Measurements from ENCODE around the gene CIBAR2. TPM values are rescaled to one million over a fixed set of nuclear protein-coding genes. Genes with fewer than 3 reads are reported as not detected.

The CIBAR2 gene
- total and polyA plus RNA-seq, 2 experiments from 2014 or later, result 0.13 TPM; not detected in 1

GRCh38 chr16:85093705-85094104 is 18.6 kb downstream of the CIBAR2 start:
- TF ChIP-seq EZH2 (IDR thresholded peaks at IDR 0.05; ENCODE audit: borderline replicate concordance), result no peak
- TF ChIP-seq EZH2phosphoT487 (IDR thresholded peaks at IDR 0.05; ENCODE audit: low read depth, severe bottlenecking, unreplicated experiment), result no peak
- TF ChIP-seq, protein P1, sequence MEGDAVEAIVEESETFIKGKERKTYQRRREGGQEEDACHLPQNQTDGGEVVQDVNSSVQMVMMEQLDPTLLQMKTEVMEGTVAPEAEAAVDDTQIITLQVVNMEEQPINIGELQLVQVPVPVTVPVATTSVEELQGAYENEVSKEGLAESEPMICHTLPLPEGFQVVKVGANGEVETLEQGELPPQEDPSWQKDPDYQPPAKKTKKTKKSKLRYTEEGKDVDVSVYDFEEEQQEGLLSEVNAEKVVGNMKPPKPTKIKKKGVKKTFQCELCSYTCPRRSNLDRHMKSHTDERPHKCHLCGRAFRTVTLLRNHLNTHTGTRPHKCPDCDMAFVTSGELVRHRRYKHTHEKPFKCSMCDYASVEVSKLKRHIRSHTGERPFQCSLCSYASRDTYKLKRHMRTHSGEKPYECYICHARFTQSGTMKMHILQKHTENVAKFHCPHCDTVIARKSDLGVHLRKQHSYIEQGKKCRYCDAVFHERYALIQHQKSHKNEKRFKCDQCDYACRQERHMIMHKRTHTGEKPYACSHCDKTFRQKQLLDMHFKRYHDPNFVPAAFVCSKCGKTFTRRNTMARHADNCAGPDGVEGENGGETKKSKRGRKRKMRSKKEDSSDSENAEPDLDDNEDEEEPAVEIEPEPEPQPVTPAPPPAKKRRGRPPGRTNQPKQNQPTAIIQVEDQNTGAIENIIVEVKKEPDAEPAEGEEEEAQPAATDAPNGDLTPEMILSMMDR (IDR thresholded peaks at IDR 0.05; ENCODE audit: poor library complexity), result no peak
- peaks cover 16% of the 10 kb centered on the region for H3K4me1 ChIP-seq (ENCODE audit: insufficient read depth)
- no peak overlapping the region for H3K4me3 ChIP-seq
- no peaks in the 10 kb centered on the region for H4K20me1 ChIP-seq (ENCODE audit: insufficient read depth, poor library complexity, severe bottlenecking)
- no peak overlapping the region for H3K4me2 ChIP-seq
- no peaks in the 10 kb centered on the region for H3K9me3 ChIP-seq (ENCODE audit: low read depth)
- H3K27me3 ChIP-seq, result no peaks in the 10 kb centered on the region
- DNase-seq (ENCODE audit: low spot score), result no peak
- H3K27ac ChIP-seq, result no peak overlapping the region
- no peaks in the 10 kb centered on the region for H3K36me3 ChIP-seq (replicated peaks; ENCODE audit: insufficient read depth, low read depth)
- WGBS (ENCODE audit: low lambda C conversion rate, missing lambda C conversion rate), result 87% methylated on average over 13 of the region's 13 CpGs
- H2AFZ ChIP-seq, result no peak overlapping the region
- H3K9me2 ChIP-seq (replicated peaks; ENCODE audit: insufficient read depth), result no peaks in the 10 kb centered on the region
- H3K79me2 ChIP-seq, result no peaks in the 10 kb centered on the region

- H3K9me2 ChIP-seq (replicated peaks; ENCODE audit: insufficient read depth), result no peaks in the 10 kb centered on the region
- DNase-seq (ENCODE audit: low spot score), result no peak
- peaks cover 16% of the 10 kb centered on the region for H3K4me1 ChIP-seq (ENCODE audit: insufficient read depth)
- no peaks in the 10 kb centered on the region for H3K27me3 ChIP-seq
- no peaks in the 10 kb centered on the region for H3K79me2 ChIP-seq
- no peaks in the 10 kb centered on the region for H3K9me3 ChIP-seq (ENCODE audit: low read depth)
- TF ChIP-seq, protein P1 (IDR thresholded peaks at IDR 0.05; ENCODE audit: poor library complexity), result no peak
- TF ChIP-seq EZH2 (IDR thresholded peaks at IDR 0.05; ENCODE audit: borderline replicate concordance), result no peak
- no peak for TF ChIP-seq EZH2phosphoT487 (IDR thresholded peaks at IDR 0.05; ENCODE audit: low read depth, severe bottlenecking, unreplicated experiment)
- no peak overlapping the region for H2AFZ ChIP-seq
- H3K4me3 ChIP-seq, result no peak overlapping the region
- H4K20me1 ChIP-seq (ENCODE audit: insufficient read depth, poor library complexity, severe bottlenecking), result no peaks in the 10 kb centered on the region
- H3K36me3 ChIP-seq (replicated peaks; ENCODE audit: insufficient read depth, low read depth), result no peaks in the 10 kb centered on the region
- H3K27ac ChIP-seq, result no peak overlapping the region
- 90% methylated on average over 17 of the region's 18 CpGs for WGBS (ENCODE audit: low lambda C conversion rate, missing lambda C conversion rate)
- no peak overlapping the region for H3K4me2 ChIP-seq
These were observed 19.4 kb downstream of the CIBAR2 start for GRCh38 chr16:85092851-85093250.

GRCh38 chr16:85092309-85092708 is 20.0 kb downstream of the CIBAR2 start:
- no peak overlapping the region for H3K4me3 ChIP-seq
- H3K27me3 ChIP-seq, result no peaks in the 10 kb centered on the region
- H3K27ac ChIP-seq, result no peak overlapping the region
- H3K36me3 ChIP-seq (replicated peaks; ENCODE audit: insufficient read depth, low read depth), result no peaks in the 10 kb centered on the region
- no peak for DNase-seq (ENCODE audit: low spot score)
- 89% methylated on average over 9 of the region's 9 CpGs for WGBS (ENCODE audit: low lambda C conversion rate, missing lambda C conversion rate)
- H3K9me3 ChIP-seq (ENCODE audit: low read depth), result no peaks in the 10 kb centered on the region
- H3K9me2 ChIP-seq (replicated peaks; ENCODE audit: insufficient read depth), result no peaks in the 10 kb centered on the region
- no peaks in the 10 kb centered on the region for H4K20me1 ChIP-seq (ENCODE audit: insufficient read depth, poor library complexity, severe bottlenecking)
- no peaks in the 10 kb centered on the region for H3K79me2 ChIP-seq
- no peak overlapping the region for H2AFZ ChIP-seq
- H3K4me2 ChIP-seq, result no peak overlapping the region
- TF ChIP-seq EZH2phosphoT487 (IDR thresholded peaks at IDR 0.05; ENCODE audit: low read depth, severe bottlenecking, unreplicated experiment) (no peak), EZH2 (IDR thresholded peaks at IDR 0.05; ENCODE audit: borderline replicate concordance) (no peak)
- TF ChIP-seq, protein P1 (IDR thresholded peaks at IDR 0.05; ENCODE audit: poor library complexity), result no peak
- H3K4me1 ChIP-seq (ENCODE audit: insufficient read depth), result peaks cover 16% of the 10 kb centered on the region

DNA sequence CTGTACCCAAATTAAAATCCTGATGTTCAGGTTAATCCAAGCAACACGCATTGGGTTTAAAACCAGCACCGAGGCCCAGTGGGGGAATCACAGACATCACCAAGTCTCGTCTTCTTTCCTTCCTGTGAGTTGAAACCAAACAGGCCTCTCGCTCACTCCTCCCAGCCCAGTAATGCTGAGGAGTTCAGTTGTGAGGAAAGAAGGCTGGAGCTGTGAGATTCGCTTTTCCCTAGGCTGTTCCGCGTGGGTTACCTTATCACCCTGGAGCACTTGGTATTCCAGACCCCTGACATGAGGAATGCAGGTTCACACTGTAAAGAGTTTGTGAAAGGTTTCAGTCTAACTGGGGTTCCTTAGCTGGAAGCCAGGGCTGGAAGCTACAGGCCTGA is 20.8 kb downstream of the CIBAR2 start:
- no peak for DNase-seq (ENCODE audit: low spot score)
- Histone ChIP-seq H3K4me2 (peak overlapping the region; percentile 2), H4K20me1 (ENCODE audit: insufficient read depth, poor library complexity, severe bottlenecking) (no peaks in the 10 kb centered on the region), H3K9me2 (replicated peaks; ENCODE audit: insufficient read depth) (no peaks in the 10 kb centered on the region), H3K79me2 (no peaks in the 10 kb centered on the region), H3K27me3 (no peaks in the 10 kb centered on the region), H3K4me1 (ENCODE audit: insufficient read depth) (peaks cover 16% of the 10 kb centered on the region), H3K27ac (peak overlapping the region; percentile 8), H2AFZ (no peak overlapping the region), H3K9me3 (ENCODE audit: low read depth) (no peaks in the 10 kb centered on the region), H3K36me3 (replicated peaks; ENCODE audit: insufficient read depth, low read depth) (no peaks in the 10 kb centered on the region), H3K4me3 (no peak overlapping the region)
- WGBS (ENCODE audit: low lambda C conversion rate, missing lambda C conversion rate), result 80% methylated on average over 7 of the region's 7 CpGs
- TF ChIP-seq EZH2phosphoT487 (IDR thresholded peaks at IDR 0.05; ENCODE audit: low read depth, severe bottlenecking, unreplicated experiment), result no peak
- TF ChIP-seq, protein P1 (IDR thresholded peaks at IDR 0.05; ENCODE audit: poor library complexity), result no peak
- TF ChIP-seq EZH2 (IDR thresholded peaks at IDR 0.05; ENCODE audit: borderline replicate concordance), result no peak

Measured in hepatocyte (in vitro differentiated cells).